Neuronal stem cell (in vitro differentiated cells): ENCODE measurements around the gene NARF.

Source experiments
- DNase-seq: peaks from one replicate; pipeline ENCODE4 v3.0.0-alpha.2; 2013; ENCODE audit warnings: low spot score
- H2AFZ ChIP-seq: one replicate; pipeline ENCODE4 v1.6.1; 2013; ENCODE audit warnings: mild to moderate bottlenecking, low read length, inconsistent platforms
- H2AK5ac ChIP-seq: 2 replicates; pipeline ENCODE4 v1.6.1; 2013; ENCODE audit warnings: low read depth, mild to moderate bottlenecking, inconsistent platforms, low read length, moderate library complexity, mixed read lengths
- H2BK120ac ChIP-seq: 2 replicates; pipeline ENCODE4 v1.6.1; 2013; ENCODE audit warnings: low read depth, mild to moderate bottlenecking, inconsistent platforms, low read length, moderate library complexity, mixed read lengths
- H2BK12ac ChIP-seq: one replicate; pipeline ENCODE4 v1.6.1; 2013; ENCODE audit warnings: low read length, inconsistent platforms
- H2BK15ac ChIP-seq: 2 replicates; pipeline ENCODE4 v1.6.1; 2013; ENCODE audit warnings: mild to moderate bottlenecking, low read length, inconsistent platforms, mixed read lengths
- H2BK5ac ChIP-seq: one replicate; pipeline ENCODE4 v1.6.1; 2013; ENCODE audit warnings: inconsistent platforms, mild to moderate bottlenecking, low read length, moderate library complexity
- H3K14ac ChIP-seq: one replicate; pipeline ENCODE4 v1.6.1; 2013; ENCODE audit warnings: low read length, inconsistent platforms
- H3K18ac ChIP-seq: 2 replicates; pipeline ENCODE4 v1.6.1; 2013; ENCODE audit warnings: low read length, inconsistent platforms
- H3K23ac ChIP-seq: 2 replicates; pipeline ENCODE4 v1.6.1; 2013; ENCODE audit warnings: low read depth, mild to moderate bottlenecking, mixed read lengths, low read length, inconsistent platforms; ENCODE audit not compliant: poor library complexity
- H3K27ac ChIP-seq: replicated peaks from 3 replicates; pipeline ENCODE4 v1.5.1; 2013; ENCODE audit warnings: low read length, inconsistent platforms
- H3K27me3 ChIP-seq, 3 experiments: 2 replicates each; pipeline ENCODE4 v1.6.1; 2013; ENCODE audit warnings: low read length in 3 of 3, mild to moderate bottlenecking in 2 of 3, inconsistent platforms in 1 of 3, low read depth in 1 of 3, mixed read lengths in 1 of 3, moderate library complexity in 1 of 3; ENCODE audit not compliant: control insufficient read depth in 3 of 3, insufficient read depth in 3 of 3
- H3K36me3 ChIP-seq, 2 donors: replicated peaks in 1 of 2; 2 replicates each; pipeline ENCODE4 v1.6.1; 2013; ENCODE audit warnings: low read length in 2 of 2; ENCODE audit not compliant: control insufficient read depth in 2 of 2, insufficient read depth in 2 of 2
- H3K4ac ChIP-seq: 2 replicates; pipeline ENCODE4 v1.6.1; 2013; ENCODE audit warnings: inconsistent platforms, mild to moderate bottlenecking, low read length, moderate library complexity
- H3K4me1 ChIP-seq, 2 donors: 1 replicate in 1 of 2; 2 replicates in 1 of 2; pipeline ENCODE4 v1.6.1; 2013; ENCODE audit warnings: low read length in 2 of 2, low read depth in 1 of 2; ENCODE audit not compliant: control insufficient read depth in 2 of 2, insufficient read depth in 1 of 2
- H3K4me2 ChIP-seq: one replicate; pipeline ENCODE4 v1.6.1; 2013; ENCODE audit warnings: mild to moderate bottlenecking, low read length, inconsistent platforms; ENCODE audit not compliant: insufficient read depth, poor library complexity, severe bottlenecking
- H3K4me3 ChIP-seq, 2 donors: 2 replicates each; pipeline ENCODE4 v1.5.1; 2013; ENCODE audit warnings: low read length in 2 of 2, mild to moderate bottlenecking in 2 of 2, inconsistent platforms in 1 of 2, moderate library complexity in 1 of 2
- H3K79me1 ChIP-seq: one replicate; pipeline ENCODE4 v1.6.1; 2013; ENCODE audit warnings: low read depth, mild to moderate bottlenecking, inconsistent platforms, low read length, moderate library complexity
- H3K9ac ChIP-seq: one replicate; pipeline ENCODE4 v1.6.1; 2013; ENCODE audit warnings: mild to moderate bottlenecking, low read depth, low read length, inconsistent platforms; ENCODE audit not compliant: poor library complexity
- H3K9me3 ChIP-seq, 2 donors: replicated peaks in 1 of 2; 2 replicates each; pipeline versions ENCODE3 to v1.6.1; 2013; ENCODE audit warnings: low read length in 2 of 2, mild to moderate bottlenecking in 2 of 2, inconsistent platforms in 1 of 2, low read depth in 1 of 2, mixed read lengths in 1 of 2, moderate library complexity in 1 of 2; ENCODE audit not compliant: control insufficient read depth in 2 of 2, insufficient read depth in 1 of 2
- H4K8ac ChIP-seq: one replicate; pipeline ENCODE4 v1.6.1; 2013; ENCODE audit warnings: low read depth, mild to moderate bottlenecking, inconsistent platforms, low read length, moderate library complexity
- H4K91ac ChIP-seq: one replicate; pipeline ENCODE4 v1.6.1; 2013; ENCODE audit warnings: low read length, low read depth, mild to moderate bottlenecking, inconsistent platforms; ENCODE audit not compliant: poor library complexity
- WGBS, 2 donors: extraction: QIAGEN DNeasy Blood & Tissue Kit; methylation state at CpG; one replicate each; pipeline ENCODE4 v1.1.7; 2013; ENCODE audit warnings: missing lambda C conversion rate in 2 of 2, mixed read lengths in 1 of 2; ENCODE audit not compliant: insufficient read length in 2 of 2, insufficient replicate concordance in 1 of 2; ENCODE audit errors: extremely low coverage in 2 of 2; 5-methylcytosine and 5-hydroxymethylcytosine counted together

The NARF gene

DNA sequence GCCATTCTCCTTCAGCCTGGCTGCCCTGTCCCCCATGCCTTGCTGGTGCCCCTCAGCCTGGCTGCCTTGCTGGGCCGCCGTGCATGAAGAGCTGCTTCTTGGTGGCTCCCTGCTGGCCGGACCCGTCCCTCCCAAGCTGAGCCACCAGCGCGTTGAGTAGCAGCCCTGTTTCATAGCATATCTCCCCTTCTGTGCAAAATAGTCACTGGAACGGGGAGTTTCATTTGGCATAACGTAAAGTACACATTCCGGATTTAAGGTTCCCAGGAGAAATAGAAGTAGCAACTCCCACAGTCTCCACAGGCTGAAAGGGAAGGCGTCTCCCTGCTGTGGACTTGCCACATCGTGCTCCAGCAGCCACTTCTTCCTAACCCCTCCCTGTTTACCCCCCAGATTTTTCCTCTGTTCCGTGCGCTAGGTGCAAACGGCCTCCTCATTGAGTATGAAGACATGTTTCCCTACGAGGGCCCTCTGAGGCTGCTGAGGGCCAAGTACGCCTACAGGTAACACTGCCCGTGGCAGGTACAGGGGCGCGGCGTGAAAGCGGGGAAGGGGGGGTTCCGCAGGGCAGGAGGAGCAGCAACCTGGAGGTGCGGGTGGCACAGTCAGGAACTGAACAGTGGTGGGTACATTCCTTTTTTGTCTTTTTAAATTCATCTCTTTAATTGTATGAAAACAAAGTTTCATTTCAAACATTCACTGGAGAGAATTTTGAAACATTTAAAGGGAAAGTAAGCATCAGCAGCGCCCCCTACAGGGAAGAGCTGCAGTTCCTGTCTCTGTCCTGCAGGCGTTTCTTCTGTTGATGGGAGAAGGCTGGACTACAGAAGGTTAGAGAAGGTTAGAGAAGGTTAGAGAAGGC, 34.3 kb upstream of the NARF start:
- Histone ChIP-seq H3K4me3 (no peak overlapping the region), H4K91ac (no peak overlapping the region)
- no CpG with 5 or more reads among the region's 25 CpGs for WGBS, 2 donors

DNA sequence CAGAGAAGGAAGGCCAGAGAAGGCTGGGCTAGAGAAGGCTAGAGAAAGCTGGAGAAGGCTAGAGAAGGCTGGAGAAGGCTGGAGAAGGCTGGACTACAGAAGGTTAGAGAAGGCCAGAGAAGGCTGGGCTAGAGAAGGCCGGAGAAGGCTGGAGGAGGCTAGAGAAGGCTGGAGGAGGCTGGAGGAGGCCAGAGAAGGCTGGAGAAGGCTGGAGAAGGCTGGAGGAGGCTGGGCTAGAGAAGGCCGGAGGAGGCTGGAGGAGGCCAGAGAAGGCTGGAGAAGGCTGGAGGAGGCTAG, 33.7 kb upstream of the NARF start:
- WGBS, 2 donors: no CpG with 5 or more reads among the region's 2 CpGs
- no peak overlapping the region for H2BK120ac ChIP-seq
- no peaks in the 10 kb centered on the region for H3K79me1 ChIP-seq
- H2AK5ac ChIP-seq: no peak overlapping the region
- H3K4me3 ChIP-seq: no peak overlapping the region
- H3K9me3 ChIP-seq: peaks cover 4 to 8% of the 10 kb centered on the region in 2 donors
- no peak overlapping the region for H4K91ac ChIP-seq
- H3K4me1 ChIP-seq: no peaks in the 10 kb centered on the region
- H2BK15ac ChIP-seq: no peak overlapping the region
- H4K8ac ChIP-seq: no peak overlapping the region
- H2AFZ ChIP-seq: no peak overlapping the region
- no peak overlapping the region for H3K27ac ChIP-seq
- no peak overlapping the region for H3K14ac ChIP-seq
- no peak overlapping the region for H3K18ac ChIP-seq
- H2BK5ac ChIP-seq: no peak overlapping the region
- no peak overlapping the region for H3K4ac ChIP-seq
- no peaks in the 10 kb centered on the region for H3K27me3 ChIP-seq
- no peak overlapping the region for H3K4me2 ChIP-seq
- DNase-seq: no peak
- no peak overlapping the region for H2BK12ac ChIP-seq
- H3K36me3 ChIP-seq: peaks cover 9 to 20% of the 10 kb centered on the region in 2 donors
- H3K23ac ChIP-seq: no peak overlapping the region
- H3K9ac ChIP-seq: no peak overlapping the region

More for the DNA sequence above, 34.3 kb upstream of the NARF start:
- Histone ChIP-seq H3K27me3 (no peaks in the 10 kb centered on the region), H4K8ac (no peak overlapping the region), H2BK12ac (no peak overlapping the region), H3K14ac (no peak overlapping the region), H3K18ac (peak overlapping the region; percentile 76), H3K4ac (no peak overlapping the region), H3K4me1 (no peaks in the 10 kb centered on the region), H3K9me3 (peaks cover 4 to 8% of the 10 kb centered on the region in 2 donors), H2BK120ac (no peak overlapping the region), H2AFZ (no peak overlapping the region), H3K23ac (no peak overlapping the region), H3K36me3 (peaks cover 9 to 23% of the 10 kb centered on the region in 2 donors), H2AK5ac (no peak overlapping the region), H3K9ac (peak overlapping the region; percentile 32), H3K4me2 (no peak overlapping the region), H2BK5ac (no peak overlapping the region), H3K27ac (no peak overlapping the region), H2BK15ac (no peak overlapping the region), H3K79me1 (no peaks in the 10 kb centered on the region)
- DNase-seq: peak; percentile 30

DNA sequence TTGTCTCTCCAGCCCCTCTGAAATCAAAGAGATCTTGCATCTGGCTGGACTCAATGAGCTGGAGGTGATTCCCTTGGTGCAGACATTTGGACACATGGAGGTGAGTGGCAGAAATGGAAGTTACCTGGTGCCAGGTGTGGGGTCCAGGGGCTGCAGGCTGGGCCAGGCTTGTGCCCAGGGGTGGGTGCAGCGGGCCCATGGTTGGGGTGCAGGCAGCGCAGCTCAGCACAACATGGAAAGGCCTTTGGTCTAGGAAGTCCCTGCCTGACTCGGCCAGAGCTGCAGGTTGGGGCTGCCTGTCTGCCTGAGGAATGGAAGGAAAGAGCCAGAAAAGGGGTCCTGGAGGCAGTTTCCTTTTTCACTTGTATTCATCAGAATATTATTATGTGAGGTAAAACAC, 30.0 kb upstream of the NARF start:
- H4K91ac ChIP-seq: no peak overlapping the region
- H3K4me3 ChIP-seq: no peak overlapping the region
- H3K79me1 ChIP-seq: no peaks in the 10 kb centered on the region
- no peaks in the 10 kb centered on the region for H3K27me3 ChIP-seq
- no peak overlapping the region for H3K18ac ChIP-seq
- H2BK15ac ChIP-seq: no peak overlapping the region
- H3K9me3 ChIP-seq: peaks cover 0 to 4% of the 10 kb centered on the region in 2 donors
- H3K36me3 ChIP-seq: peaks cover 0 to 1% of the 10 kb centered on the region in 2 donors
- H3K4me1 ChIP-seq: no peaks in the 10 kb centered on the region
- no peak overlapping the region for H4K8ac ChIP-seq
- no peak overlapping the region for H3K9ac ChIP-seq
- no peak overlapping the region for H3K4me2 ChIP-seq
- H2BK12ac ChIP-seq: no peak overlapping the region
- no peak overlapping the region for H2BK5ac ChIP-seq
- H2AK5ac ChIP-seq: no peak overlapping the region
- H2BK120ac ChIP-seq: no peak overlapping the region
- DNase-seq: no peak
- H3K23ac ChIP-seq: no peak overlapping the region
- no peak overlapping the region for H3K4ac ChIP-seq
- WGBS, 2 donors: no CpG with 5 or more reads among the region's 3 CpGs
- no peak overlapping the region for H2AFZ ChIP-seq
- no peak overlapping the region for H3K14ac ChIP-seq
- no peak overlapping the region for H3K27ac ChIP-seq

DNA sequence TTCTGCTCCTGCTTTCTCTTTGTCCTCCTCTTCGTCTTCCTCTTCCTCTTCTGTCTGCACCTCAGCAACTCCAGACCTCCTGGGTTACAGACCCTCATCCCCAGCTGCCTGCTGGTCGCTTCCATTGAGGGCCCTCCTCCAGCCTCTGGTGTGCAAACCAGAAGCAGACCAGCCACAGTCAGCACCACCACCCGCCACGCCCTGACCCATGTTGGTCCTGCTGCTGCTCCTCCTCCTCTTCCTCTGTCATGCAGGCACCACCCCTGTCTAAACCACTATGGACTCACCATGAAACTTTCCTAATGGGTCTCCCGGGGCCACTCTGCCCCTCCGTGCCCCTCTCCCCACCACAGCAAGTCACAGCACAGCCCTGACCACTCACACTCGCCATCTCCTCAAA, 28.7 kb upstream of the NARF start:
- no peak overlapping the region for H3K27ac ChIP-seq
- no peak overlapping the region for H2BK15ac ChIP-seq
- no peak overlapping the region for H2BK120ac ChIP-seq
- no peak overlapping the region for H3K9ac ChIP-seq
- H2AFZ ChIP-seq: no peak overlapping the region
- H2BK12ac ChIP-seq: no peak overlapping the region
- H3K79me1 ChIP-seq: no peaks in the 10 kb centered on the region
- H2BK5ac ChIP-seq: no peak overlapping the region
- WGBS, 2 donors: no CpG with 5 or more reads among the region's 7 CpGs
- no peaks in the 10 kb centered on the region for H3K27me3 ChIP-seq
- no peak overlapping the region for H3K4me2 ChIP-seq
- H2AK5ac ChIP-seq: no peak overlapping the region
- no peak overlapping the region for H4K8ac ChIP-seq
- H3K4me3 ChIP-seq: peak overlapping the region in 1 of 2 donors; percentile 55
- no peak overlapping the region for H4K91ac ChIP-seq
- H3K9me3 ChIP-seq: no peaks in the 10 kb centered on the region
- DNase-seq: no peak
- peak overlapping the region; percentile 6 for H3K4ac ChIP-seq
- H3K4me1 ChIP-seq: no peaks in the 10 kb centered on the region
- H3K36me3 ChIP-seq: peaks cover 0 to 3% of the 10 kb centered on the region in 2 donors
- H3K14ac ChIP-seq: no peak overlapping the region
- H3K18ac ChIP-seq: no peak overlapping the region
- no peak overlapping the region for H3K23ac ChIP-seq
